ENCODE data around the gene CCSER2.

The CCSER2 gene

DNA sequence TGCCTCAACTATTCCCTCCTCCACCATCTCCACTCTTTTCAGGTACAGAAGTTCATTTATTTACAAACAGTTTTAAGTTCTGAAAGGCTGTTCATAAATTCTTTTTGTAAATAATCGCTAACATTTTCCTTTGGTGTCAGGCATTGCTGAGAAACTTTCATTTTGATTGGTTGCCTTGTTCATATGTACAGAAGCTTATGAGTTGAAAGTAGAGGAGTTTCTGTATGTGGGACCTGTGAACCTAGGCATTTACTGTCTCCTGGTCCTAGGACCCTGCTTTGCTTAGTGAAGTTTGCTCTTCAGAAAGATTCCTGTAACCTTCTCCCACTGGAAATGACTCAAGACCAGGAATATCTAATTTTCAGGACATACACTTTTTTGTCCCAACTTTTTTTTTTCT lies 30.4 kb downstream of the CCSER2 start:
- no peak for DNase-seq (ENCODE audit: low read depth)

DNA sequence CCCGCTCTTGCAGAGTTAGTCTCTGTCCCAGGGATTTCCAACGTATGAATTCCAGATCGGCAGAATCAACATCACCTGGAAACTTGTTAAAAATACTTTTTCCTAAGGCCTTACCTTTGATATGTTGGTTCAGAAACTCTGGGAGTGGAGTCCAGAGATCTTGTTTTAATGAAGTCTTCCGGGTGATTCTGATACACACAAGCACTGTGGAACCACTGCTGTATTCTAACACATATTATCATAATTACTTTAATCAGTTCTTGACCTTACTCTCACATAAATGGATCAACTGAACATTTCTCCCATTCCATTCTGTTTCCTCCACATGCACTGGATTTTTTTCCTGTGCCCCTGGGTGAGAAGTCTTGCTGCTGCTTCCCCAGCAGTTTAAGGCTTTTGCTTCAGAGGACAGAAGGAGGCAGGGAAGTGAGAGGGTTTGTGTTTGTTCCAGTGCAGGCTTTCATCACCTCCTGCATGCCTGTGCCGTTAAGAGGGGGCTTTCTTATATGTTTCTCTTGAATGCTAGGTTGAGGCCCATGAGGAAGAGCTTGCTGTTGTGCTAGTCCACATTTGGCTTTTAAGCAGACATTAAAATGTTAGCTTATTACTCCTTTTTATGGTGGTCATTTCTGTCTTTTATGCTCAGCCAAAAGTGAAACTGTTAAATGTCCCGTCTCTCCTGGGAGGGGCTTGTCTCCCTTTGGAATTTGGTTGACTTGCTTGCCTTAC lies 32.4 kb downstream of the CCSER2 start:
- peak overlapping the region; percentile 54 for H3K4me3 ChIP-seq (ENCODE audit: low read depth, low read length)
- TF ChIP-seq, protein P1, sequence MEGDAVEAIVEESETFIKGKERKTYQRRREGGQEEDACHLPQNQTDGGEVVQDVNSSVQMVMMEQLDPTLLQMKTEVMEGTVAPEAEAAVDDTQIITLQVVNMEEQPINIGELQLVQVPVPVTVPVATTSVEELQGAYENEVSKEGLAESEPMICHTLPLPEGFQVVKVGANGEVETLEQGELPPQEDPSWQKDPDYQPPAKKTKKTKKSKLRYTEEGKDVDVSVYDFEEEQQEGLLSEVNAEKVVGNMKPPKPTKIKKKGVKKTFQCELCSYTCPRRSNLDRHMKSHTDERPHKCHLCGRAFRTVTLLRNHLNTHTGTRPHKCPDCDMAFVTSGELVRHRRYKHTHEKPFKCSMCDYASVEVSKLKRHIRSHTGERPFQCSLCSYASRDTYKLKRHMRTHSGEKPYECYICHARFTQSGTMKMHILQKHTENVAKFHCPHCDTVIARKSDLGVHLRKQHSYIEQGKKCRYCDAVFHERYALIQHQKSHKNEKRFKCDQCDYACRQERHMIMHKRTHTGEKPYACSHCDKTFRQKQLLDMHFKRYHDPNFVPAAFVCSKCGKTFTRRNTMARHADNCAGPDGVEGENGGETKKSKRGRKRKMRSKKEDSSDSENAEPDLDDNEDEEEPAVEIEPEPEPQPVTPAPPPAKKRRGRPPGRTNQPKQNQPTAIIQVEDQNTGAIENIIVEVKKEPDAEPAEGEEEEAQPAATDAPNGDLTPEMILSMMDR (conservative IDR thresholded peaks at IDR 0.05; ENCODE audit: low read depth, low read length), result no peak
- peak; percentile 66 for DNase-seq (ENCODE audit: low read depth)

More for the DNA sequence above, 30.4 kb downstream of the CCSER2 start:
- TF ChIP-seq, protein P1 (conservative IDR thresholded peaks at IDR 0.05; ENCODE audit: low read depth, low read length), result no peak
- no peak overlapping the region for H3K4me3 ChIP-seq (ENCODE audit: low read depth, low read length)

DNA sequence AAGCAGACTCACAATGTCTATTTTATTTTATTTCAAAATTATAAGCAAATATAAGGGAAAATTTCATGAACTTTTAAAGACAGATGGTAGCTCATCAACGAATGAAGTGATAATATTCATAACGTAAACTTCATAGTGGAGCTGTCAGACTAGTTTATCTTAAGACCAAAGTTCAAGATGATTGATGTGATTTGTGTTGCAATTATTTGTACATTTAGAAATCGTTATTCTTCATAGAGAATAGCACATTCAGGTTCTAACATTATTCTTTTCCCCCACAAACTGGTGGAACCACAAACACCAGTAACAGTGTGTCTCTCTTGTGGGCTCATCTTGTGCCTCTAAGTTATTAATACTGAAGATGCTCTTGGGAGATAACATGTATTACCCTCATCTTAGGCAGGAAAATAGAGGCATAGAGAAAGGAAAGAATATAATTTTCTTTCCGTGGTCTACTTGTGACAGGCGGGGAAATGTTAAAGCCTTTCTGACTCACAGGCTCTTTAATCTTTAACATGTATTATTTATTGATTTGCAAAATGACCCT lies 37.0 kb downstream of the CCSER2 start:
- H3K4me3 ChIP-seq (ENCODE audit: low read depth, low read length), result no peak overlapping the region
- DNase-seq (ENCODE audit: low read depth), result no peak
- TF ChIP-seq, protein P1 (conservative IDR thresholded peaks at IDR 0.05; ENCODE audit: low read depth, low read length), result no peak

DNA sequence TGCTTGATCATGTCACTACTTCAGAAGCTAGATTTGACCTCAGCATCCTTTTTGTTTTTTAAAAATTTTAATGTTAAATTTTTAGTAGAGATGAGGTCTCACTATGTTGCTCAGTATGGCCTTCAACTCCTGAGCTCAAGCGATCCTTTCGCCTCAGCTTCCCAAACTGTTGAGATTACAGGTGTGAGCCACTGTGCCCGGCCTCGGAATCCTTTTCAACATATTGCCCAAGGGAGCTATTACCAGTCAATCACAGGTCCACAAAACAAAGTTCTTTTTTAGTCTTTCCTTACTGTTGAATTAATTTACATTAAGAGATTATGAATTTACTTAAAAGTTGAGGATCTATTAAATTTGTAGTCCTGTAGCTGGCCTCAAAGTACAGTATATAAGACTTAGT lies 37.7 kb downstream of the CCSER2 start:
- DNase-seq (ENCODE audit: low read depth), result no peak
- no peak overlapping the region for H3K4me3 ChIP-seq (ENCODE audit: low read depth, low read length)
- TF ChIP-seq, protein P1 (conservative IDR thresholded peaks at IDR 0.05; ENCODE audit: low read depth, low read length), result no peak

DNA sequence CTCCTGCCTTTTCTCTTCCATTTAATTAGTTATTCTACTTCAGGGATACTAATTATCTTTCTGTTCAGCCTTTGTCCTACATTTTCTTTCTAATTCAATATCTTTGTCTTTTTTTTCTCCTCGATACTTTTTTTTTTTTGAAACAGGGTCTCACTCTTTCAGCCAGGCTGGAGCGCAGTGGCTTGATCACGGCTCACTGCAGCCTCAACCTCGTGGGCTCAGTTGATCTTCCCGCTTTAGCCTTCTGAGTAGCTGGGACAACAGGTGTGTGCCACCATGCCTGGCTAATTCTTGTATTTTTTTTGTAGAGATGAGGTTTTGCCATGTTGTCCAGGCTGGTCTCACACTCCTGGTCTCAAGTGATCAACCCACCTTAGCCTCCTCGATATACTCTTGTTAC lies 38.9 kb downstream of the CCSER2 start:
- TF ChIP-seq, protein P1 (conservative IDR thresholded peaks at IDR 0.05; ENCODE audit: low read depth, low read length), result no peak
- no peak for DNase-seq (ENCODE audit: low read depth)
- no peak overlapping the region for H3K4me3 ChIP-seq (ENCODE audit: low read depth, low read length)

DNA sequence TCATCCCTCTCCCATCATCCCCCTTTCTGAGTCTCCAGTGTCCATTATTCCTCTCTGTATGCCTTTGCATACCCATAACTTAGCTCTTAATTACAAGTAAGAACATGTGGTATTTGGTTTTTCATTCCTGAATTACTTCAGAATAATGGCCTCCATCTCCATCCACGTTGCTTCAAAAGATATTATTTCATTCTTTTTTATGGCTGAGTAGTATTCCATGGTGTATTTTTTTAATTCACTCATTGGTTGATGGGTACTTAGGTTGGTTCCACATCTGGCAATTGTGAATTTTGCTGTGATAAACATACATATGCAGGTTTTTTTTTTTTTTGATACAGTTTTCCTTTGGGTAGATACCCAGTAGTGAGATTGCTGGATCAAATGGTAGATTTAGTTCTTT lies 40.4 kb downstream of the CCSER2 start:
- H3K4me3 ChIP-seq (ENCODE audit: low read depth, low read length), result no peak overlapping the region
- DNase-seq (ENCODE audit: low read depth), result no peak
- TF ChIP-seq, protein P1 (conservative IDR thresholded peaks at IDR 0.05; ENCODE audit: low read depth, low read length), result no peak

DNA sequence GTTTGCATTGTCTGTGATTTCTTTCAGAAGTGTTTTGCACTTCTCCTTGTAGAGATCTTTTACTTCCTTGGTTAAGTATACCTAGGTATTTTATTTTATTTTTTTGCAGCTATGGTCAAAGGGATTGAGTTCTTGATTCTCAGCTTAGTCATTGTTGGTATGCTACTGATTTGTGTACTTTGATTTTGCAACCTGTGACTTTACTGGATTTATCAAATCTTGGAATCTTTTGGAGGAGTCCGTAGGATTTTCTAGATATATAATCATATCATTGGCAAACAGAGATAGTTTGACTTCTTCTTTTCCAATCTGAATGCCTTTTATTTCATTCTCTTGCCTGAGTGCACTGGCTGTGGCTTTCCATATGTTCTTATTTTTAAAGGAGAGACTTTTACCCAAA lies 41.9 kb downstream of the CCSER2 start:
- no peak overlapping the region for H3K4me3 ChIP-seq (ENCODE audit: low read depth, low read length)
- no peak for DNase-seq (ENCODE audit: low read depth)
- TF ChIP-seq, protein P1 (conservative IDR thresholded peaks at IDR 0.05; ENCODE audit: low read depth, low read length), result no peak

Data from choroid plexus epithelial cell (primary cell).